Prostate gland (tissue), 2 donors: Measurements from ENCODE around the gene GMDS. TPM values are rescaled to one million over a fixed set of nuclear protein-coding genes. Genes with fewer than 3 reads are reported as not detected.

Experiments used
- DNase-seq: peaks from one replicate; pipeline ENCODE4 v3.0.0-alpha.2; 2019; ENCODE audit warnings: low spot score
- H3K27ac ChIP-seq, 2 donors: fragments of 200-600 bp; sonication (generic); 2 replicates each; pipeline ENCODE4 v1.5.1; 2017 to 2019
- H3K27me3 ChIP-seq: fragments of 200-600 bp; sonication (generic); replicated peaks from 2 replicates; pipeline ENCODE4 v1.5.1; 2019; ENCODE audit not compliant: insufficient read depth
- H3K36me3 ChIP-seq, 2 donors: fragments of 200-600 bp; sonication (generic); 1 replicate in 1 of 2; 2 replicates in 1 of 2; pipeline versions ENCODE4 v1.5.1 to v1.8.1; 2017 to 2019
- H3K4me1 ChIP-seq: fragments of 200-600 bp; sonication (generic); replicated peaks from 2 replicates; pipeline ENCODE4 v1.5.1; 2019
- H3K4me3 ChIP-seq, 2 donors: fragments of 200-600 bp; sonication (generic); 2 replicates each; pipeline ENCODE4 v1.5.1; 2017 to 2019
- H3K9me3 ChIP-seq: fragments of 200-600 bp; sonication (generic); 2 replicates; pipeline ENCODE4 v1.5.1; 2017
- CTCF ChIP-seq, 4 experiments: fragments of 200-600 bp in 2 of 4; fragments of 450-650 bp in 2 of 4; sonication (generic) in 2 of 4; IDR thresholded peaks; 1 replicate in 3 of 4; 2 replicates in 1 of 4; pipeline ENCODE4 v1.5.1; 2016 to 2019; ENCODE audit warnings: antibody characterized with exemption in 4 of 4, mild to moderate bottlenecking in 2 of 4, moderate library complexity in 2 of 4
- POLR2A ChIP-seq: fragments of 450-650 bp; IDR thresholded peaks from one replicate; pipeline ENCODE4 v1.6.1; 2016; ENCODE audit warnings: antibody characterized with exemption, mild to moderate bottlenecking
- POLR2AphosphoS5 ChIP-seq: sonication (generic); formaldehyde crosslinking; IDR thresholded peaks from one replicate; pipeline ENCODE4 v1.6.1; 2017; ENCODE audit warnings: antibody characterized with exemption
- WGBS: methylation state at CpG from one replicate; pipeline ENCODE4 v1.1.5; 2018; 5-methylcytosine and 5-hydroxymethylcytosine counted together
- intact Hi-C: fragments of 100-400 bp; cut with DNase I; formaldehyde crosslinking; loops from one replicate; pipeline ENCODE4 v1.14.2; 2022
- total RNA-seq, 2 donors: library from RNA; depleted of rRNA; stranded (reverse); fragments of >200 nt; gene quantifications; one replicate each; pipeline ENCODE4 v1.1.0, GENCODE V29; 2016

GMDS gene
- total RNA-seq, 2 donors from 2014 or later = 24.9 to 29.9 TPM

DNA sequence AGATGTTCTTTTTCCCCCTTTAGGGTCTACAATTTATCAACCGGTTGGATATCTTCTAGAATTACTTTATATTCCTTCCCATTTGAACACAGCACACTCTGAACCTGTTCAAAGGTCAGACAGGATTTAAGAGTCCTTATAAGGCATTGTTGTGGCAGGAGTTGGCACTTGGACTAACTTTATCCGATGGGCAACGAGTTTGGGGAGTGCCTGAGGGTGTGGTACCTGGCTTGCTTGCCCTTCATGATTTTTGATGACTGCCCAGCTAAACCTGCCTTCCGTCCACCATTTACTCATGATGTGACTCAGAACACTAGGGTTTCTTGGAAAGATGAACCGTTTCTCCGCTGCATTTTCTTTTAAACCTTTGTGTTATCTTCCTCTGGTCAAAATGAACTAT is 350.5 kb downstream of the GMDS start:
- no peaks in the 10 kb centered on the region for H3K27me3 ChIP-seq
- no peaks in the 10 kb centered on the region for H3K4me1 ChIP-seq
- H3K9me3 ChIP-seq = no peaks in the 10 kb centered on the region
- no peak overlapping the region for H3K27ac ChIP-seq
- no peaks in the 10 kb centered on the region for H3K36me3 ChIP-seq
- 64% methylated on average over 6 of the region's 6 CpGs for WGBS
- intact Hi-C loops = no loop called here
- no peak for TF ChIP-seq POLR2A
- TF ChIP-seq CTCF (IDR thresholded peaks at IDR 0.05) = no peak
- TF ChIP-seq POLR2AphosphoS5 = peak; percentile 6
- H3K4me3 ChIP-seq = no peak overlapping the region
- peak; percentile 22 for DNase-seq

DNA sequence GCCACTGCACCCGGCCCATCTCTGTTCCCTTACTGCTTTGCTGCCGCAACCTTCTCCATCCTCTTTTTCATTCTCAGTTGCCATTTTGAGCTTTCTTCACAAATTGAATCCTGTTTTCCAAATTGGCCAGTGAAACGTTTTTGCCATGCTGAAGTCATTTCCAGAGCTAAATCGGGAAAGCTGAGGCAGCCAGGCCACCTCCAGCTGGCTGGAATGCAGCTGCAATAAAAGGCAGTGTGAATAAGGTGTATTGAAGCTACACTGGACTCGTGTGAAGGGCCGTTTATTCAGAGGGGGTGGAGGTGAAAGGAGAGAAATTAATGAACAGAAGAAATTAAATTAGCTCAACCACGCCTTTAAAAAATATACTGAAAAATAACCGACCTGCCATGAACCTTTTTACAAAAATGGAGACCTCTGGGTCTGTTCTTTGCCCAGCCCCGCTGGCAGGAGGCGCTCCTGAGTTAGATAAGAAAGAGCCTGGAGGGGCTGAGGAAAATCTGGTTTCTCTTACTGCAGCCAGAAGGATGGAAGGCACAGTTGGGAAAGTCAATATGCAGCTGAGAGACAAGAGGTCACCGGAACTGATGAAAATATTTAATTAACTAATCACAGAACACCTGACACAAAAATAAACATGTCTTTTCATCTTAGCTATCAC is 351.8 kb downstream of the GMDS start:
- 72% methylated on average over 11 of the region's 11 CpGs for WGBS
- Histone ChIP-seq H3K4me1 (no peaks in the 10 kb centered on the region), H3K36me3 (no peaks in the 10 kb centered on the region), H3K9me3 (no peaks in the 10 kb centered on the region), H3K27me3 (no peaks in the 10 kb centered on the region), H3K4me3 (no peak overlapping the region), H3K27ac (no peak overlapping the region)
- intact Hi-C loops = no loop called here
- DNase-seq = no peak
- TF ChIP-seq POLR2AphosphoS5 (no peak), POLR2A (no peak), CTCF (IDR thresholded peaks at IDR 0.05) (no peak)

GRCh38 chr6:1892716-1893115 is 352.7 kb downstream of the GMDS start:
- WGBS = 95% methylated on average over 6 of the region's 6 CpGs
- Histone ChIP-seq H3K36me3 (no peaks in the 10 kb centered on the region), H3K4me1 (no peaks in the 10 kb centered on the region), H3K27ac (no peak overlapping the region), H3K4me3 (no peak overlapping the region), H3K9me3 (no peaks in the 10 kb centered on the region), H3K27me3 (no peaks in the 10 kb centered on the region)
- intact Hi-C loops = no loop called here
- no peak for DNase-seq
- TF ChIP-seq CTCF (IDR thresholded peaks at IDR 0.05) (no peak), POLR2A (no peak), POLR2AphosphoS5 (no peak)

- Histone ChIP-seq H3K4me3 (no peak overlapping the region), H3K4me1 (no peaks in the 10 kb centered on the region), H3K9me3 (no peaks in the 10 kb centered on the region), H3K27ac (no peak overlapping the region), H3K27me3 (no peaks in the 10 kb centered on the region), H3K36me3 (no peaks in the 10 kb centered on the region)
- no peak for TF ChIP-seq POLR2A
- no peak for TF ChIP-seq CTCF (IDR thresholded peaks at IDR 0.05)
- no peak for TF ChIP-seq POLR2AphosphoS5
- DNase-seq = no peak
- 95% methylated on average over 2 of the region's 2 CpGs for WGBS
- intact Hi-C loops = no loop called here
Measured at GRCh38 chr6:1890987-1891386, 354.4 kb downstream of the GMDS start.

DNA sequence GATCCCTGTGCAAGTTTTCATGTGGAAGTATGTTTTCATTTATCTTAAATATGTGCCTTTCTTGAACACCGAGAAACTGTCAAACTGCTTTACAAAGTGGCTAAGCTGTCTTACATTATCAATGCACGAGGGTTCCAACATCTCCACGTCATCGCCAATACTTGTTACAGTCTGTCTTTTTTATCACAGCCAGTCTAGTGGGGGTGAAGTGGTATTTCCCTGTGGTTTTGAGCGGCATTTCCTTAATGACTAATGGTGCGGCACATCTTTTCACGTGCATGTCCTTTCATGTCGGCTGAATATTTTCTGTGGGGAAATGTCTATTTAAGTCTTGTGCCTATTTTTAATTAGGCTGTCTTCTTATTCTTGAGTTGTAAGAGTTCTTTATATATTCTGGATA is 355.3 kb downstream of the GMDS start:
- Histone ChIP-seq H3K4me3 (no peak overlapping the region), H3K9me3 (no peaks in the 10 kb centered on the region), H3K27ac (no peak overlapping the region), H3K4me1 (no peaks in the 10 kb centered on the region), H3K36me3 (no peaks in the 10 kb centered on the region), H3K27me3 (no peaks in the 10 kb centered on the region)
- no peak for DNase-seq
- TF ChIP-seq POLR2AphosphoS5 (no peak), POLR2A (no peak), CTCF (IDR thresholded peaks at IDR 0.05) (no peak)
- intact Hi-C loops = no loop called here
- WGBS = 95% methylated on average over 8 of the region's 8 CpGs
